ENCODE results near the gene PKNOX2. TPM values are rescaled to one million over a fixed set of nuclear protein-coding genes. Genes with fewer than 3 reads are reported as not detected.

Gene PKNOX2
- total and polyA plus RNA-seq, 2 of the 4 experiments (the other 2 are of a cell fraction): 0.72 to 2.3 TPM

GRCh38 chr11:125244166-125244565 lies 79.6 kb downstream of the PKNOX2 start:
- dilution Hi-C loops (cut with HindIII; ENCODE audit: low sequenced_read_pairs, unreplicated experiment) (no loop called here), in situ Hi-C loops (cut with MboI; ENCODE audit: low sequenced_read_pairs) (no loop called here), intact Hi-C loops (cut with micrococcal nuclease) (no loop called here)
- Histone ChIP-seq H2BK20ac (ENCODE audit: low read depth, low read length) (no peak overlapping the region), H4K8ac (ENCODE audit: low read depth in 2 of 2, low read length in 2 of 2) (no peak overlapping the region), H3K79me1 (ENCODE audit: low read depth in 1 of 2, low read length in 2 of 2) (no peaks in the 10 kb centered on the region), H3K4me1 (ENCODE audit: control insufficient read depth, insufficient read depth, low read length) (peaks cover 2% of the 10 kb centered on the region; the same call in 1 of the 2 replicates), H3K56ac (ENCODE audit: extremely low read depth, insufficient read depth, low read length) (no peak overlapping the region), H3K23ac (ENCODE audit: low read depth, low read length) (no peak overlapping the region), H3K18ac (ENCODE audit: low read depth, low read length) (no peak overlapping the region), H3K4ac (ENCODE audit: low read depth, low read length) (no peak overlapping the region), H3K27me3 (ENCODE audit: control insufficient read depth, insufficient read depth, low read length) (peaks cover 4% of the 10 kb centered on the region), H3K9me1 (ENCODE audit: insufficient read depth, low read length) (no peaks in the 10 kb centered on the region), H3K36me3 (ENCODE audit: control insufficient read depth, insufficient read depth, low read length) (no peaks in the 10 kb centered on the region), H2AFZ (replicated peaks; ENCODE audit: low read length, poor library complexity) (no peak overlapping the region), H3K4me2 (ENCODE audit: low read depth, low read length) (no peak overlapping the region), H4K5ac (ENCODE audit: low read depth, low read length) (no peak overlapping the region), H3K4me3 (ENCODE audit: insufficient read depth, low read depth, low read length) (no peak overlapping the region), H4K20me1 (ENCODE audit: insufficient read depth, low read length) (no peaks in the 10 kb centered on the region), H3K14ac (replicated peaks; ENCODE audit: low read depth, low read length) (no peak overlapping the region), H3K9ac (ENCODE audit: low read depth, low read length) (no peak overlapping the region), H2AK9ac (replicated peaks; ENCODE audit: low read depth, low read length, poor library complexity) (no peak overlapping the region), H2AK5ac (ENCODE audit: low read depth, low read length) (no peak overlapping the region), H3K9me3 (ENCODE audit: control insufficient read depth, insufficient read depth, low read length) (peaks cover 1% of the 10 kb centered on the region; the same call in 1 of the 2 replicates), H2BK5ac (ENCODE audit: low read depth, low read length, poor library complexity, severe bottlenecking) (no peak overlapping the region), H3K27ac (ENCODE audit: insufficient read depth, low read length) (no peak overlapping the region), H2BK15ac (ENCODE audit: low read depth, low read length) (no peak overlapping the region), H2BK120ac (ENCODE audit: low read depth, low read length) (no peak overlapping the region), H4K91ac (ENCODE audit: insufficient read depth, low read depth, low read length) (no peak overlapping the region)
- DNase-seq (no peak), ATAC-seq (ENCODE audit: low read depth) (no peak)
- CTCF ChIA-PET: no interaction called here
- BruUV-seq (replicated peaks): no TSS peak
- WGBS, 2 experiments (ENCODE audit: extremely low coverage in 2 of 2, insufficient read length in 1 of 2): no CpG with 5 or more reads among the region's 4 CpGs
- TF ChIP-seq MAZ (IDR thresholded peaks at IDR 0.05; ENCODE audit: borderline replicate concordance, low read depth, low read length) (no peak), ELK1 (IDR thresholded peaks at IDR 0.05; ENCODE audit: borderline replicate concordance, low read depth, low read length) (no peak), USF2 (IDR thresholded peaks at IDR 0.05; ENCODE audit: low read depth, low read length) (no peak), RFX5 (IDR thresholded peaks at IDR 0.05; ENCODE audit: low read depth, low read length) (no peak), SMC3 (IDR thresholded peaks at IDR 0.05; ENCODE audit: low read depth, low read length) (no peak), RAD21 (IDR thresholded peaks at IDR 0.05; ENCODE audit: low read length) (no peak), CEBPB (IDR thresholded peaks at IDR 0.05; ENCODE audit: low read depth, low read length) (no peak), POLR2A (IDR thresholded peaks at IDR 0.05; ENCODE audit: low read depth, low read length) (no peak), CTCF (conservative IDR thresholded peaks at IDR 0.05; ENCODE audit: low read depth, low read length) (no peak), MXI1 (IDR thresholded peaks at IDR 0.05; ENCODE audit: borderline replicate concordance, low read depth, low read length) (no peak), NFE2L2 (IDR thresholded peaks at IDR 0.05; ENCODE audit: low read depth, low read length) (no peak), MAFK (IDR thresholded peaks at IDR 0.05; ENCODE audit: low read depth, low read length) (no peak), CHD1 (IDR thresholded peaks at IDR 0.05; ENCODE audit: low read depth, low read length) (no peak), BHLHE40 (IDR thresholded peaks at IDR 0.05; ENCODE audit: low read depth, low read length) (no peak), FOS (IDR thresholded peaks at IDR 0.05; ENCODE audit: low read depth, low read length) (no peak), RCOR1 (IDR thresholded peaks at IDR 0.05; ENCODE audit: insufficient replicate concordance, low read length) (no peak)
- POLR2A ChIA-PET (ENCODE audit: unreplicated experiment): no interaction called here

All from IMR-90 (cell line).